IPS DF 6.9 (cell line): ENCODE results near the gene PAQR7.
A peak's percentile ranks its signal among the peaks of the same experiment; 100 is the strongest.

Experiments
- DNase-seq: peaks from one replicate; pipeline ENCODE4 v3.0.0-alpha.2; 2013; ENCODE audit warnings: low read depth, low spot score
- H3K27ac ChIP-seq: one replicate; pipeline ENCODE4 v1.5.1; 2013; ENCODE audit warnings: low read length, control low read depth
- H3K27me3 ChIP-seq: 2 replicates; pipeline ENCODE4 v1.6.1; 2013; ENCODE audit warnings: mild to moderate bottlenecking, low read length; ENCODE audit not compliant: control insufficient read depth, insufficient read depth
- H3K36me3 ChIP-seq: 2 replicates; pipeline ENCODE4 v1.6.1; 2013; ENCODE audit warnings: low read length; ENCODE audit not compliant: control insufficient read depth, insufficient read depth
- H3K4me1 ChIP-seq: 2 replicates; pipeline ENCODE4 v1.6.1; 2013; ENCODE audit warnings: low read length; ENCODE audit not compliant: control insufficient read depth, insufficient read depth
- H3K4me3 ChIP-seq: 2 replicates; pipeline ENCODE4 v1.5.1; 2013; ENCODE audit warnings: mild to moderate bottlenecking, low read length
- H3K9me3 ChIP-seq: 2 replicates; pipeline ENCODE4 v1.6.1; 2013; ENCODE audit warnings: low read length, inconsistent platforms; ENCODE audit not compliant: control insufficient read depth, insufficient read depth
- WGBS: extraction: QIAGEN DNeasy Blood & Tissue Kit; methylation state at CpG from one replicate; pipeline ENCODE4 v1.1.7; 2013; ENCODE audit warnings: mixed read lengths, missing lambda C conversion rate; ENCODE audit not compliant: insufficient read length, insufficient coverage; 5-methylcytosine and 5-hydroxymethylcytosine counted together

PAQR7 gene

DNA sequence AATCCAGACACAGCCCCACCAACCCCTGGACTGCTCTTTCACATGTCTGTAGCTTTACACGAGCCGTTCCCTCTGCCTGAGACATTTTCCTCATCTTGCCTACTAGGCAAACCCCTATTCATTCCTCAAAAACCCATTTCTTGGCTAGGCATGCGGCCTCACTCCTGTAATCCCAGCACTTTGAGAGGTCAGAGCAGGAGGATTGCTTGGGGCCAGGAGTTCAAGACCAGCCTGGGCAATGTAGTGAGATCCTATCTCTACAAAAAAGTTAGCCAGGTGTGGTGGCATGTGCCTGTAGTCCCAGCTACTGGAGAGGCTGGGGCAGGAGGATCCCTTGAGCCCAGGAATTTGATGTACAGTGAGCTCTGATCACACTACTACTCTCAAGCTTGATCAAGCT, 11.1 kb downstream of the PAQR7 start:
- DNase-seq = no peak
- Histone ChIP-seq H3K36me3 (no peaks in the 10 kb centered on the region), H3K27ac (no peak overlapping the region), H3K27me3 (no peaks in the 10 kb centered on the region), H3K9me3 (no peaks in the 10 kb centered on the region), H3K4me1 (peaks cover 2% of the 10 kb centered on the region; the same call in 1 of the 2 replicates), H3K4me3 (no peak overlapping the region)
- no CpG with 5 or more reads among the region's 3 CpGs for WGBS

DNA sequence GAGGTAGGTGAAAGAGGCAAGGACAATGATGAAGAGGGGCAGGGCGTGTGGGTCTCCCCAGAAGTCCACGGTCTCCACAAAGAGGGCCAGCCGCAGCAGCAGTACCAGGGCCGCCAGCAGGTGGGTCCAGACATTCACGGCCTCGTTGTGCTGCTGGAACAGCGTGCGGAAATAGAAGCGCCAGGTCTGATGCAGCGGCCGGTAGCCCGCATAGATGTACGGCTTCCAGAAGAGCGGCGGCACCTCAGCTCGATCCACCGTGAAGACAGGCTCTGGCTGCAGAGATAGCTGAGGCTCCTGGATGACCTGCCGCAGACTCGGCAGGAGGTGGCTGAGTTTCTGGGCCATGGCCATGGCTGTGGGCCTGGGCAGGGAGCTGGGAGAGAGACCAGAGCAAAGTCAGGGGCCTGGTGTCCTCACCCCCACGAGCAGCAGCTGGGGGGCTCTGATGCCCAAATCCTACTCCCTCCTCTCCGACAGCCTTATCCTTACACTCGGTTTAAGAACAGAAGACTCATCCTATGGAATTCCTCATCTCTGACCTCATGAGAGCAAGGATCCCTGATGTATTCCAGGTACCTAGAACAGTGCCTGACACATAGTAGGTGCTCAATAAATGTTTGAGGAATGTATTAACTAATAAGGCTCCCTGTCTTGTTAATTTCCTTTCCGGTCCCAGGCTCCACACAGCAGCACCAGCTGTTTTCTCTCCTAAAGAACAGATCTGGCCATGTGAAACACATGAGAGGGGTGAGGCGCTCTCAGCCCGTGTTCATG, 11.8 kb downstream of the PAQR7 start:
- H3K27me3 ChIP-seq = no peaks in the 10 kb centered on the region
- no peak overlapping the region for H3K4me3 ChIP-seq
- H3K9me3 ChIP-seq = no peaks in the 10 kb centered on the region
- peaks cover 2% of the 10 kb centered on the region; the same call in 1 of the 2 replicates for H3K4me1 ChIP-seq
- DNase-seq = no peak
- no CpG with 5 or more reads among the region's 25 CpGs for WGBS
- no peak overlapping the region for H3K27ac ChIP-seq
- H3K36me3 ChIP-seq = no peaks in the 10 kb centered on the region

DNA sequence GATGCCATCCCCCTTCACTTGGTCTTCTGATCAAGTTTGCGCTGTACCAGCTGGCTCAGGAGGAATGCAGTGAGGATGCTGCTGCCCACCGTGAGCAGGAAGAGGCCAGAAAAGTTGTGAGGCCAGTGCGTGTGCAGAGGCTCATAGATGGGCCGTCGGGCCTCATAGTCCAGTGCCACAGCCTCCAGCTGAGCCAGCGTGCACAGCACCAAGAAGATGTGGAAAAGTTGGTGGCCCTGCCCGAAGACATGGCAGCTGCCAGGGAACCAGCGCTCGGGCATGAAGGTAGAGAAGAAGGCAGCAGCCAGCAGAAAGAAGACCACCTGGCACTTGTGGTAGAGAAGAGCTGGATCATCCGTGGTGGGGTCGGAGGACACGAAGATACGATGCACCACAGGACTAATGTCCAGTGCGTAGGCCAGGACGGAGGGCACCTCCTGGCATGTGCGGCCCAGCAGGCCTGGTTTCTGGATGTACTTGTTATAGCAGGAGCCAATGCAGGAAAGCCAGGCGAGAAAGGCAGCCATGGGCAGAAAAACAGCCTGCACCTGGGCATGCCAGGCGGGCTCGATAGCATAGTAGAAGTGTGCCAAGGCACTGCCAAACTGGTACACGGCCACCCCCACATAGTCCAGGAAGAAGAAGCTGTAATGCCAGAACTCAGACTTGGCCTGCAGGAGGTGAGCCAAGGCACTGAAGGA, 12.6 kb downstream of the PAQR7 start:
- Histone ChIP-seq H3K4me3 (no peak overlapping the region), H3K27ac (no peak overlapping the region), H3K4me1 (peaks cover 2% of the 10 kb centered on the region; the same call in 1 of the 2 replicates), H3K36me3 (no peaks in the 10 kb centered on the region), H3K27me3 (no peaks in the 10 kb centered on the region), H3K9me3 (no peaks in the 10 kb centered on the region)
- no peak for DNase-seq
- WGBS = no CpG with 5 or more reads among the region's 20 CpGs

DNA sequence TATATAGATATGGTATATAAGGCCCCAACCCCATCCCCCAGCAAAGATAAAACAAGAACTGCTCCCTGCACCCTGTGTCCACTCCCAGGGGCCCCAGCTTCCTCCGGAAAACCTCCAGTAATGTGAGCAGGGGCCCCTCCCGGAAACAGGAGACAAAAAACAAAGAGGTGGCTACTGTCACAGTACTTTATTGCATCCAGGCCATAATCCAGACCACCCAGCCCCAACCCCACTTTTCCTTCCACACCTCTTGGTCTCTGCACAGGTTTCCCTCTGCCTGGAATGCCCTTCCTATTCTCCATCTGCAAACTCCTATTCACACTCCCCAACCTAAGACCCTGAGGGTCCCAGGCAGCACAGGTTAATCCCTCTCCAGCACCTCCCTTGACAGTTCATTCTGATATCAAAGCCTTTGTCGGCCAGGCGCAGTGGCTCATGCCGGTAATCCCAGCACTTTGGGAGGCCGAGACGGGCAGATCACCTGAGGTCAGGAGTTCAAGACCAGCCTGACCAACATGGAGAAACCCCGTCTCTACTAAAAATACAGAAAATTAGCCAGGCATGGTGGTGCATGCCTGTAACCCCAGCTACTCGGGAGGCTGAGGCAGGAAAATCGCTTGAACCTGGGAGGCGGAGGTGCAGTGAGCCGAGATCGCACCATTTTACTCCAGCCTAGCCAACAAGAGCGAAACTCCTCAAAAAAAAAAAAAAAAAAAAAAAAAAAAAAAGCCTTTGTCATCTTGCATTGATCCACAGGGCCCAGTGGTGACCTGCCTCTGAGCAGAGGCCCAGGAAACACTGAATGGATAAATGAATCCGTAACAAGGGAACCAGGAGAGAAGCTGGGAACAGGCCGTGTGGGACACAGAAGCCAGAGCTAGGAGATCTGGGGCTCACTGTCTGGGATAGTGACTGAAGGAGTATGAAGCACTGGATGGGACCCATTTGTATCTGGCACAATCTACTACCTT, 13.9 kb downstream of the PAQR7 start:
- no peak for DNase-seq
- Histone ChIP-seq H3K4me3 (no peak overlapping the region), H3K4me1 (no peaks in the 10 kb centered on the region), H3K27ac (no peak overlapping the region), H3K9me3 (no peaks in the 10 kb centered on the region), H3K36me3 (no peaks in the 10 kb centered on the region), H3K27me3 (no peaks in the 10 kb centered on the region)
- no CpG with 5 or more reads among the region's 16 CpGs for WGBS

DNA sequence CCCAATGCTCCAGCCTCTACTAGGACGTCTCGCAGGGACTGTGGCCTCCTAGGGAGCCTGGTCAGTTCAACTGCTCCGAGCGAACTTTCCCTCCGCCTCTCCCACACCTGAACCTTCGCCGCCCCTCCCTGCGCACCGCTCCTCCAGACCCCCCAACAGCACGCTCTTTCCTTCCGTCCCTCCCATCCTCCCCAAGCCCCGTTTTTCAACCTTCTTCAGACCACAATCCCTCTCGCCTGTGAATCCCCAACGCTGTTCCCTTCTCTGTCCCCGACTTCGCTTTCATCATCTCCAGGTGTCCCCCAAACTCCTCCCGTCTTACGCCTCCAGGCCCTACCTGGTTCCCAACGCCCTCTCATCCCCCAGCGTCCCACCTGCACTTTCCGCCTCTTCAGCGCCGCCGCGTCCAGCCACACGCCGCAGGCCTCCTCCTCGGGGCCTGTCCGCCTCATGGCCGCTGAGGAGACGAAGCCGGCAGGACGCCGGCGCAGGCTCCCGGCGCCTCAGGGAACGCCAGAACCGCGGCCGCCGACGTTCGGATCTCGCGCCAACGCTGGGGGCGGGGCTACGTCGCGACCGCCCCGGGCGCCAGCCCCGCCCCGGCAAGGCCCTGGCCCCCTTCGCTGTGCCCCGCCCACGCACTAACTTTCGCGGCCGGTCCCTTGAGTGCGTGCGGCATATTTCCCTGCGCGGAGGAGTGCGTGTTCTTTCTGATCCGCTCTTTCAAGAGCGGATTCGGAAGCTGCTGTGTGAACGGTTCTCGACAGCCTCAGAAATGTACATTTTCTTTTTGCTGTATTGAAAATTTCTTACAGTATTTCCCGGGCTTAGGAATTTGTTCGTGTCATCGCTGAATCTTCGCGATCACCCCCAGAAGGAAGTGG, 16.4 kb downstream of the PAQR7 start, which contains the start of gene AUNIP:
Gene AUNIP, minus strand, starts transcription at position 552 of the 884 bp plus-strand sequence. Its CDS starts 100 bp downstream, at position 452.
- Histone ChIP-seq H3K9me3 (no peaks in the 10 kb centered on the region), H3K27ac (no peak within 1 kb of the TSS), H3K4me3 (peak within 1 kb of the TSS; percentile 60), H3K4me1 (no peaks in the 10 kb centered on the region), H3K27me3 (no peaks in the 10 kb centered on the region), H3K36me3 (no peaks in the 10 kb centered on the region)
- WGBS = no CpG with 5 or more reads among the region's 77 CpGs
- no peak for DNase-seq

DNA sequence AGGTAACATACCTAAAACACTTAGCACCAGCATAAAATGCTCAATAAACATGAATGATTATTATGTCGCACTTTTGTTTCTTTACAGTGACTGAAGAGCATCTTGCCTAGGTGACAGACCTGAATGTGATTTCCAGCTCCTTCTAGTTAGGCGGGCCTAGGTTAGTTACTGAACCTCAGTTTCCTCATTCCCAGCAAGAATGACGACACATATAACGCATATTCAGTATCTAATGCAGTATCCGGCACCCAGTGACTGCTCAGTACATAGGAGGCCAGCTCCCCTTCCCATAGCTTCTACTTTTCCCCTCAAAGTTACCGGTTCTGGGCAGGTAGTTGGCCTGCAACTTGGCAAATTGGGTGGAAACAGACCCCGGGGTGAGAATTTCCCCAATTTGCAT, 17.0 kb downstream of the PAQR7 start:
- Histone ChIP-seq H3K4me3 (peak overlapping the region; percentile 60; the same call in 1 of the 2 replicates), H3K4me1 (no peaks in the 10 kb centered on the region)
- no peak for DNase-seq

DNA sequence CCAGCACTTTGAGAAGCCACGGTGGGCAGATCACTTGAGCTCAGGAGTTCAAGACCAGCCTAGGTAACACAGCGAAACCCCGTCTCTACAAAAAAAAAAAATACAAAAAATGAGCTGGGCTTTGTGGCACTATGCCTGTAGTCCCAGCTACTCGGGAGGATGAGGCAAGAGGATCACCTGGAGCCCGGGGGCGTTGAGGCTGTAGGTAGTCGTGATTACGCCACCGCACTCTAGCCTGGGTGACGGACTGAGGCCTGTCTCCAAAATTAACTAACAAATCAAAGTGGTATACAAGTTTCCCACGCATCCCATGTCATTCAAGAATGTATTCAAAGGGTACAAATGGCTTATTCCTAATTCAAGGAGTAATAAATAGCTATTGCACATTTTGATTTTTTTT, 18.7 kb downstream of the PAQR7 start:
- Histone ChIP-seq H3K27me3 (no peaks in the 10 kb centered on the region), H3K4me3 (no peak overlapping the region), H3K27ac (no peak overlapping the region), H3K4me1 (no peaks in the 10 kb centered on the region), H3K9me3 (no peaks in the 10 kb centered on the region), H3K36me3 (no peaks in the 10 kb centered on the region)
- DNase-seq = no peak
- WGBS = no CpG with 5 or more reads among the region's 11 CpGs

More for the DNA sequence above, 17.0 kb downstream of the PAQR7 start:
- Histone ChIP-seq H3K27me3 (no peaks in the 10 kb centered on the region), H3K36me3 (no peaks in the 10 kb centered on the region), H3K27ac (no peak overlapping the region), H3K9me3 (no peaks in the 10 kb centered on the region)
- WGBS = no CpG with 5 or more reads among the region's 7 CpGs

DNA sequence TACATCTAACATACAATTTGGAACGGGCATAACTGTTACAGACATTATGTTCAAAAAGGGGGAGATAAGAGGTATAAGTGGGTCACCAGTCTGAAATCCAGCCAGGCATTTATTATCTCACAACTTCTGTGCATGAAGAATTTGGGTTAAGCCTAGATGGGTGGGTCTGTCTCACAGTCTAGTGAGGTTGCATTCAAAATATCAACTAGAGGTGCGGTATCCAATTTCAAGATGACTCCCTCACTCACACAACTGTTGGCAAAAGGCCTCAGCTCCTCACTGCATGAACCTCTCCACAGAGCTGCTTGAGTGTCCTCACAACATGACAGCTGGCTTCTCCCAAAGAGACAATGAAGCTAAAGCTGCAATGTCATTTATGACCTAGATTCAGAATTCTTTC, 21.0 kb downstream of the PAQR7 start:
- DNase-seq = no peak
- no peaks in the 10 kb centered on the region for H3K9me3 ChIP-seq
- H3K27me3 ChIP-seq = no peaks in the 10 kb centered on the region
- H3K4me1 ChIP-seq = no peaks in the 10 kb centered on the region
- WGBS = no CpG with 5 or more reads among the region's 2 CpGs
- no peak overlapping the region for H3K27ac ChIP-seq
- no peaks in the 10 kb centered on the region for H3K36me3 ChIP-seq
- no peak overlapping the region for H3K4me3 ChIP-seq

DNA sequence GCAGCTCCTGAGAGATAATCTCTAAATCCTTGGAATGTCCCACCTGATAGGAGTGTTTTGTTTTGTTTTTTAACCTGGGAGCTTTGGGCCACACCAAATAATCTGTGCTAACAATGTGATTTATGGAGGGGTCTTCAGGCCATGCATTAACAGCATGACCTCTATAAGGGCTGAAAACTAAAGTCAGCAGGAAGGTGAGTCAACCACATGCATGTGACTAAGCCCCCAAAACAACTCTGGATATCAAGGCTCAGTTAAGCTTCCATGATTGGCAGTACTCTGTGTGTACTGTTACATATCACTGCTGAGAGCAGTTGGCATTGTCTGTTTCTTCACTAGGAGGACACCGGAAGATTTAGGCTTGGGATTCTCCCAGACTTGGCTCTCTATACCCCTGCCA, 27.0 kb downstream of the PAQR7 start:
- no peaks in the 10 kb centered on the region for H3K36me3 ChIP-seq
- no peak overlapping the region for H3K27ac ChIP-seq
- H3K4me3 ChIP-seq = no peak overlapping the region
- H3K27me3 ChIP-seq = no peaks in the 10 kb centered on the region
- no CpG with 5 or more reads among the region's 1 CpG for WGBS
- DNase-seq = no peak
- no peaks in the 10 kb centered on the region for H3K9me3 ChIP-seq
- H3K4me1 ChIP-seq = no peaks in the 10 kb centered on the region
